WTC11 (cell line): ENCODE measurements around the gene DNMT3A. TPM values are rescaled to one million over a fixed set of nuclear protein-coding genes. Genes with fewer than 3 reads are reported as not detected.

Source experiments
- ATAC-seq: fragments of 200-7000 bp; cut with Tn5 transposase; 2 replicates; pipeline ENCODE4 v1.10.0; 2021; ENCODE audit warnings: mild to moderate bottlenecking, moderate library complexity
- CTCF ChIA-PET: fragments of 300-600 bp; sonication (Branson Sonifier 250); formaldehyde crosslinking; loops from one replicate; lab custom pipeline; 2021; ENCODE audit warnings: antibody characterized with exemption; lab: Charles Lee
- POLR2A ChIA-PET: fragments of 350-600 bp; sonication (Branson Sonifier 250); formaldehyde crosslinking; loops from one replicate; lab custom pipeline; 2021; ENCODE audit warnings: antibody characterized with exemption; lab: Charles Lee
- DNase-seq: peaks from one replicate; pipeline ENCODE4 v3.0.0; 2021; ENCODE audit warnings: low spot score
- H3K27ac Mint-ChIP-seq: 2 replicates; pipeline ENCODE4 v1.8.0; 2021; ENCODE audit warnings: mixed read lengths
- H3K27me3 Mint-ChIP-seq: 2 replicates; pipeline ENCODE4 v1.8.0; 2021; ENCODE audit warnings: low read depth, mild to moderate bottlenecking, moderate library complexity, mixed read lengths
- H3K36me3 Mint-ChIP-seq: 2 replicates; pipeline ENCODE4 v1.8.0; 2021; ENCODE audit warnings: mixed read lengths
- H3K4me1 Mint-ChIP-seq: 2 replicates; pipeline ENCODE4 v1.8.0; 2022; ENCODE audit warnings: mixed read lengths
- H3K4me3 Mint-ChIP-seq: 2 replicates; pipeline ENCODE4 v1.8.0; 2021; ENCODE audit warnings: mild to moderate bottlenecking, moderate library complexity, mixed read lengths
- H3K9me3 Mint-ChIP-seq: 2 replicates; pipeline ENCODE4 v1.8.0; 2021; ENCODE audit warnings: mixed read lengths
- FOXP1 ChIP-seq: sonication (generic); formaldehyde crosslinking; IDR thresholded peaks from 2 replicates; pipeline ENCODE4 v1.8.0; 2022; ENCODE audit warnings: missing genetic modification reagents, mild to moderate bottlenecking, moderate library complexity, borderline replicate concordance
- GTF2I ChIP-seq: fragments of 250-450 bp; sonication (Bioruptor Pico); conservative IDR thresholded peaks from 2 replicates; pipeline ENCODE4 v1.4.0; 2021; ENCODE audit warnings: mild to moderate bottlenecking
- ZNF396 ChIP-seq: fragments of 250-450 bp; sonication (Bioruptor Pico); IDR thresholded peaks from 2 replicates; pipeline ENCODE4 v1.8.0; 2021; ENCODE audit warnings: mild to moderate bottlenecking, moderate library complexity, borderline replicate concordance
- total RNA-seq: library from RNA; stranded (reverse); gene quantifications from 3 replicates; pipeline ENCODE4 v1.2.3, GENCODE V29; 2021
- TF ChIP-seq, protein P1 (sequence below): fragments of 250-450 bp; sonication (Bioruptor Pico); IDR thresholded peaks from 2 replicates; pipeline ENCODE4 v1.9.0; 2021; ENCODE audit warnings: mild to moderate bottlenecking, borderline replicate concordance
- TF ChIP-seq, protein P2 (sequence below): sonication (generic); formaldehyde crosslinking; IDR thresholded peaks from 2 replicates; pipeline ENCODE4 v1.8.1; 2023; ENCODE audit warnings: mild to moderate bottlenecking, missing genetic modification reagents
- TF ChIP-seq, protein P3 (sequence below): fragments of 250-450 bp; sonication (Bioruptor Pico); IDR thresholded peaks from 2 replicates; pipeline ENCODE4 v1.8.0; 2021; ENCODE audit warnings: mild to moderate bottlenecking
- TF ChIP-seq, protein P4 (sequence below): sonication (generic); formaldehyde crosslinking; IDR thresholded peaks from 2 replicates; pipeline ENCODE4 v1.8.1; 2022; ENCODE audit warnings: missing genetic modification reagents, borderline replicate concordance
- TF ChIP-seq, protein P5 (sequence below): sonication (generic); formaldehyde crosslinking; conservative IDR thresholded peaks from 2 replicates; pipeline ENCODE4 v1.8.1; 2022; ENCODE audit warnings: mild to moderate bottlenecking, missing genetic modification reagents
- TF ChIP-seq, protein P6 (sequence below): sonication (generic); formaldehyde crosslinking; IDR thresholded peaks from 2 replicates; pipeline ENCODE4 v1.8.1; 2023; ENCODE audit warnings: mild to moderate bottlenecking, missing genetic modification reagents, borderline replicate concordance

DNMT3A gene
- total RNA-seq, 1 experiment from 2014 or later, result 154 TPM

DNA sequence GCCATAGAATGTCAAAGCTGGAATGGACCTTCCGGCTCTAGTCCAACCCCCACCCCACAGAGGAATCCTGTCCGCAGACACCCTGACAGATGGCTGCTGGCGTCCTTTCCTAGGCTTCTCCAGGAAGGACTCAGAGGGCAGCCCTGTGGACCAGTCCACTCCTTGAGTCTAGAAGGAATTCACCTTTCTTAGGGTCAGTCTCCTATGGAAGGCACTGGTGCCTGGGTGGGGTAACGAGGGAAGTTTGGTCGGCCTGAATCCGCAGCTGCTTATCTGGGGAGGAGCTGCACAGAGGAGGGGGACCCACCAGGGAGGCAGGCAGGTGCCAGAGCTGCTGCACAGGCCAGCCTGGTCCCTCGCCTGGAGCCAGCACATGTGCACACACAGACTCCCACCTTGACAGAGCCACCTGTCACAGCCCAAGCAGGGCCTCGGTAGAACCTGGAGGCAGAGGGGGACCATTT, 2.5 kb downstream of the DNMT3A start:
- ChIA-PET CTCF (interaction anchor here (0.7 to 8.8 kb wide), 15 partner anchors 11 to 326 kb away, joined by 3 to 74 read pairs (median 4); no protein-coding TSS in a partner anchor), POLR2A (interaction anchor here (0.5 to 1.0 kb wide), 4 partner anchors 25 to 811 kb away, joined by 3 to 4 read pairs (median 3); no protein-coding TSS in a partner anchor)
- H3K4me1 Mint-ChIP-seq, result peaks cover 59% of the 10 kb centered on the region
- H3K4me3 Mint-ChIP-seq, result peak overlapping the region; percentile 64
- DNase-seq, result no peak
- TF ChIP-seq, protein P1, sequence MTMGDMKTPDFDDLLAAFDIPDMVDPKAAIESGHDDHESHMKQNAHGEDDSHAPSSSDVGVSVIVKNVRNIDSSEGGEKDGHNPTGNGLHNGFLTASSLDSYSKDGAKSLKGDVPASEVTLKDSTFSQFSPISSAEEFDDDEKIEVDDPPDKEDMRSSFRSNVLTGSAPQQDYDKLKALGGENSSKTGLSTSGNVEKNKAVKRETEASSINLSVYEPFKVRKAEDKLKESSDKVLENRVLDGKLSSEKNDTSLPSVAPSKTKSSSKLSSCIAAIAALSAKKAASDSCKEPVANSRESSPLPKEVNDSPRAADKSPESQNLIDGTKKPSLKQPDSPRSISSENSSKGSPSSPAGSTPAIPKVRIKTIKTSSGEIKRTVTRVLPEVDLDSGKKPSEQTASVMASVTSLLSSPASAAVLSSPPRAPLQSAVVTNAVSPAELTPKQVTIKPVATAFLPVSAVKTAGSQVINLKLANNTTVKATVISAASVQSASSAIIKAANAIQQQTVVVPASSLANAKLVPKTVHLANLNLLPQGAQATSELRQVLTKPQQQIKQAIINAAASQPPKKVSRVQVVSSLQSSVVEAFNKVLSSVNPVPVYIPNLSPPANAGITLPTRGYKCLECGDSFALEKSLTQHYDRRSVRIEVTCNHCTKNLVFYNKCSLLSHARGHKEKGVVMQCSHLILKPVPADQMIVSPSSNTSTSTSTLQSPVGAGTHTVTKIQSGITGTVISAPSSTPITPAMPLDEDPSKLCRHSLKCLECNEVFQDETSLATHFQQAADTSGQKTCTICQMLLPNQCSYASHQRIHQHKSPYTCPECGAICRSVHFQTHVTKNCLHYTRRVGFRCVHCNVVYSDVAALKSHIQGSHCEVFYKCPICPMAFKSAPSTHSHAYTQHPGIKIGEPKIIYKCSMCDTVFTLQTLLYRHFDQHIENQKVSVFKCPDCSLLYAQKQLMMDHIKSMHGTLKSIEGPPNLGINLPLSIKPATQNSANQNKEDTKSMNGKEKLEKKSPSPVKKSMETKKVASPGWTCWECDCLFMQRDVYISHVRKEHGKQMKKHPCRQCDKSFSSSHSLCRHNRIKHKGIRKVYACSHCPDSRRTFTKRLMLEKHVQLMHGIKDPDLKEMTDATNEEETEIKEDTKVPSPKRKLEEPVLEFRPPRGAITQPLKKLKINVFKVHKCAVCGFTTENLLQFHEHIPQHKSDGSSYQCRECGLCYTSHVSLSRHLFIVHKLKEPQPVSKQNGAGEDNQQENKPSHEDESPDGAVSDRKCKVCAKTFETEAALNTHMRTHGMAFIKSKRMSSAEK (CRISPR knock-in tag), result no peak
- TF ChIP-seq, protein P2, sequence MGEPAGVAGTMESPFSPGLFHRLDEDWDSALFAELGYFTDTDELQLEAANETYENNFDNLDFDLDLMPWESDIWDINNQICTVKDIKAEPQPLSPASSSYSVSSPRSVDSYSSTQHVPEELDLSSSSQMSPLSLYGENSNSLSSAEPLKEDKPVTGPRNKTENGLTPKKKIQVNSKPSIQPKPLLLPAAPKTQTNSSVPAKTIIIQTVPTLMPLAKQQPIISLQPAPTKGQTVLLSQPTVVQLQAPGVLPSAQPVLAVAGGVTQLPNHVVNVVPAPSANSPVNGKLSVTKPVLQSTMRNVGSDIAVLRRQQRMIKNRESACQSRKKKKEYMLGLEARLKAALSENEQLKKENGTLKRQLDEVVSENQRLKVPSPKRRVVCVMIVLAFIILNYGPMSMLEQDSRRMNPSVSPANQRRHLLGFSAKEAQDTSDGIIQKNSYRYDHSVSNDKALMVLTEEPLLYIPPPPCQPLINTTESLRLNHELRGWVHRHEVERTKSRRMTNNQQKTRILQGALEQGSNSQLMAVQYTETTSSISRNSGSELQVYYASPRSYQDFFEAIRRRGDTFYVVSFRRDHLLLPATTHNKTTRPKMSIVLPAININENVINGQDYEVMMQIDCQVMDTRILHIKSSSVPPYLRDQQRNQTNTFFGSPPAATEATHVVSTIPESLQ (CRISPR knock-in tag), result no peak
- TF ChIP-seq, protein P3, sequence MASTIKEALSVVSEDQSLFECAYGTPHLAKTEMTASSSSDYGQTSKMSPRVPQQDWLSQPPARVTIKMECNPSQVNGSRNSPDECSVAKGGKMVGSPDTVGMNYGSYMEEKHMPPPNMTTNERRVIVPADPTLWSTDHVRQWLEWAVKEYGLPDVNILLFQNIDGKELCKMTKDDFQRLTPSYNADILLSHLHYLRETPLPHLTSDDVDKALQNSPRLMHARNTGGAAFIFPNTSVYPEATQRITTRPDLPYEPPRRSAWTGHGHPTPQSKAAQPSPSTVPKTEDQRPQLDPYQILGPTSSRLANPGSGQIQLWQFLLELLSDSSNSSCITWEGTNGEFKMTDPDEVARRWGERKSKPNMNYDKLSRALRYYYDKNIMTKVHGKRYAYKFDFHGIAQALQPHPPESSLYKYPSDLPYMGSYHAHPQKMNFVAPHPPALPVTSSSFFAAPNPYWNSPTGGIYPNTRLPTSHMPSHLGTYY (CRISPR knock-in tag), result no peak
- TF ChIP-seq GTF2I (CRISPR knock-in tag), result no peak
- no peaks in the 10 kb centered on the region for H3K9me3 Mint-ChIP-seq
- peak overlapping the region; percentile 87 for H3K27ac Mint-ChIP-seq
- peaks cover 13% of the 10 kb centered on the region for H3K27me3 Mint-ChIP-seq
- no peak for ATAC-seq
- H3K36me3 Mint-ChIP-seq, result no peaks in the 10 kb centered on the region

DNA sequence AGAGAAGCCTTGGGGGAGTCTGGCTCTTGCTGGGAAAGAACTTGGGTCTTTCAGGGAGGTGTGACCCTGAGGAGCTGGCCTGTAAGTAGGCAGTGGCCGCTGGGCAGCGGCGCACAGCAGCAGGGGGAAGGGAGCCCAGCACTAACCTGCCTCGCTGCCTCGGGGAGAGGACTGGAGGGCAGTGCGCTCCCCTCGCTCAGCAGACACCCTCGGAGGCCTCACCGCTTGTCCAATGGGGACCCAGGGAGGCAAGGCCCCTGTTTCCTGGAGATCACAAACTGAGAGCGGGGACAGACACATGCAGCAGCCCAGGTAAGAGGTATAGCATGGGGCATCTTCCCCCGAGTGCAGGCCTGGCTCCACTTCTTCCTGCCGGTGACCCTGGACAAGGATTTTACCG, 3.3 kb downstream of the DNMT3A start:
- CTCF ChIA-PET, result interaction anchor here (1.0 to 8.8 kb wide), 7 partner anchors 16 to 62 kb away, joined by 3 to 74 read pairs (median 3); no protein-coding TSS in a partner anchor
- POLR2A ChIA-PET, result interaction anchor here (0.9 kb wide), 1 partner anchor 10 kb away, joined by 3 read pairs; no protein-coding TSS in a partner anchor
- Mint-ChIP-seq H3K27me3 (peaks cover 9% of the 10 kb centered on the region), H3K4me3 (no peak overlapping the region), H3K4me1 (peaks cover 67% of the 10 kb centered on the region), H3K9me3 (no peaks in the 10 kb centered on the region), H3K27ac (no peak overlapping the region), H3K36me3 (no peaks in the 10 kb centered on the region)
- no peak for DNase-seq
- ATAC-seq, result no peak
- TF ChIP-seq FOXP1, result no peak
- TF ChIP-seq, protein P4, sequence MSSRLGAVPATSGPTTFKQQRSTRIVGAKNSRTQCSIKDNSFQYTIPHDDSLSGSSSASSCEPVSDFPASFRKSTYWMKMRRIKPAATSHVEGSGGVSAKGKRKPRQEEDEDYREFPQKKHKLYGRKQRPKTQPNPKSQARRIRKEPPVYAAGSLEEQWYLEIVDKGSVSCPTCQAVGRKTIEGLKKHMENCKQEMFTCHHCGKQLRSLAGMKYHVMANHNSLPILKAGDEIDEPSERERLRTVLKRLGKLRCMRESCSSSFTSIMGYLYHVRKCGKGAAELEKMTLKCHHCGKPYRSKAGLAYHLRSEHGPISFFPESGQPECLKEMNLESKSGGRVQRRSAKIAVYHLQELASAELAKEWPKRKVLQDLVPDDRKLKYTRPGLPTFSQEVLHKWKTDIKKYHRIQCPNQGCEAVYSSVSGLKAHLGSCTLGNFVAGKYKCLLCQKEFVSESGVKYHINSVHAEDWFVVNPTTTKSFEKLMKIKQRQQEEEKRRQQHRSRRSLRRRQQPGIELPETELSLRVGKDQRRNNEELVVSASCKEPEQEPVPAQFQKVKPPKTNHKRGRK (CRISPR knock-in tag), result no peak
- no peak for TF ChIP-seq ZNF396
- TF ChIP-seq, protein P5, sequence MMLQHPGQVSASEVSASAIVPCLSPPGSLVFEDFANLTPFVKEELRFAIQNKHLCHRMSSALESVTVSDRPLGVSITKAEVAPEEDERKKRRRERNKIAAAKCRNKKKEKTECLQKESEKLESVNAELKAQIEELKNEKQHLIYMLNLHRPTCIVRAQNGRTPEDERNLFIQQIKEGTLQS (CRISPR knock-in tag), result no peak
- TF ChIP-seq, protein P6, sequence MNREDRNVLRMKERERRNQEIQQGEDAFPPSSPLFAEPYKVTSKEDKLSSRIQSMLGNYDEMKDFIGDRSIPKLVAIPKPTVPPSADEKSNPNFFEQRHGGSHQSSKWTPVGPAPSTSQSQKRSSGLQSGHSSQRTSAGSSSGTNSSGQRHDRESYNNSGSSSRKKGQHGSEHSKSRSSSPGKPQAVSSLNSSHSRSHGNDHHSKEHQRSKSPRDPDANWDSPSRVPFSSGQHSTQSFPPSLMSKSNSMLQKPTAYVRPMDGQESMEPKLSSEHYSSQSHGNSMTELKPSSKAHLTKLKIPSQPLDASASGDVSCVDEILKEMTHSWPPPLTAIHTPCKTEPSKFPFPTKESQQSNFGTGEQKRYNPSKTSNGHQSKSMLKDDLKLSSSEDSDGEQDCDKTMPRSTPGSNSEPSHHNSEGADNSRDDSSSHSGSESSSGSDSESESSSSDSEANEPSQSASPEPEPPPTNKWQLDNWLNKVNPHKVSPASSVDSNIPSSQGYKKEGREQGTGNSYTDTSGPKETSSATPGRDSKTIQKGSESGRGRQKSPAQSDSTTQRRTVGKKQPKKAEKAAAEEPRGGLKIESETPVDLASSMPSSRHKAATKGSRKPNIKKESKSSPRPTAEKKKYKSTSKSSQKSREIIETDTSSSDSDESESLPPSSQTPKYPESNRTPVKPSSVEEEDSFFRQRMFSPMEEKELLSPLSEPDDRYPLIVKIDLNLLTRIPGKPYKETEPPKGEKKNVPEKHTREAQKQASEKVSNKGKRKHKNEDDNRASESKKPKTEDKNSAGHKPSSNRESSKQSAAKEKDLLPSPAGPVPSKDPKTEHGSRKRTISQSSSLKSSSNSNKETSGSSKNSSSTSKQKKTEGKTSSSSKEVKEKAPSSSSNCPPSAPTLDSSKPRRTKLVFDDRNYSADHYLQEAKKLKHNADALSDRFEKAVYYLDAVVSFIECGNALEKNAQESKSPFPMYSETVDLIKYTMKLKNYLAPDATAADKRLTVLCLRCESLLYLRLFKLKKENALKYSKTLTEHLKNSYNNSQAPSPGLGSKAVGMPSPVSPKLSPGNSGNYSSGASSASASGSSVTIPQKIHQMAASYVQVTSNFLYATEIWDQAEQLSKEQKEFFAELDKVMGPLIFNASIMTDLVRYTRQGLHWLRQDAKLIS (CRISPR knock-in tag), result no peak
